ENCODE data around the gene SHROOM2. TPM values are rescaled to one million over a fixed set of nuclear protein-coding genes. Genes with fewer than 3 reads are reported as not detected.

SHROOM2 gene
- total RNA-seq, 2 donors from 2014 or later, result 3.9 to 7.8 TPM

DNA sequence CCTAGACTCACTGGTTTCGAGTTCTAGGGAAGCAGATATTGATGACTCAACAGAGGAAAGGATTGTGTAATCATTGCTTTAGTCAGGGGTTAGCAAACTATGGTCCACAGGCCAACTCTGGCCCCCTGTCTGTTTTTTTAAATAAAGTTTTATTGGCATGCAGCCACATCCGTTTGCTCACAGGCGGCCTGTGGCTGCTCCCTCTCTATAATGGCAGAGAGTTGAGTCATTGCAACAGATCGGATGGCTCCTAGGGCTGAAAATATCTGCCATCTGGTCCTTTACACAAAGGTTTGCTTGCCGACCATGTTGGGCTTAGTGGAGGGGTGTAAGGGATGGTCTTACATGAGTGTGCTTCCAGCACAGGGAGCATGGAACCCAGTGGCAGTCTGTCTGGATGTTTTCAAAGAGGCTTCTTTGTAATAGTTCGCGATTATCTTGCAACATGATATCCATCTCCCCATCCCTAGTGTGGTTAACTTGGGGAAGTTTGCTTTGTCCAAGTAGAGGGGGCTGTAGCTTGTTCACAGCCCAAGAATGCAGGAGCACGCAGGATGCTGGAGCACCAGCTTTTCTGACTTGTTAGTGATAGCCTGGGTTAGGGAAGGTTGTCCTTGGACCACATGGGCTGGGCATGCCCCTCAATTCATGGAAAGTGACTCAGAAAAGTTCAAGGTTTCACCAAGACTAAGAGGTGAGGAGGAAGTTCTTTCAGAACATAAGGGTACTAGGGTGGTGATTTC, 121.6 kb downstream of the SHROOM2 start:
- Histone ChIP-seq H3K36me3 (no peaks in the 10 kb centered on the region), H3K27me3 (no peaks in the 10 kb centered on the region), H3K4me1 (no peaks in the 10 kb centered on the region), H3K27ac (no peak overlapping the region), H3K4me3 (no peak overlapping the region), H3K9me3 (no peaks in the 10 kb centered on the region), H3K9ac (ENCODE audit: low read depth in 2 of 2, low read length in 2 of 2) (no peak overlapping the region)
- TF ChIP-seq, protein P1, sequence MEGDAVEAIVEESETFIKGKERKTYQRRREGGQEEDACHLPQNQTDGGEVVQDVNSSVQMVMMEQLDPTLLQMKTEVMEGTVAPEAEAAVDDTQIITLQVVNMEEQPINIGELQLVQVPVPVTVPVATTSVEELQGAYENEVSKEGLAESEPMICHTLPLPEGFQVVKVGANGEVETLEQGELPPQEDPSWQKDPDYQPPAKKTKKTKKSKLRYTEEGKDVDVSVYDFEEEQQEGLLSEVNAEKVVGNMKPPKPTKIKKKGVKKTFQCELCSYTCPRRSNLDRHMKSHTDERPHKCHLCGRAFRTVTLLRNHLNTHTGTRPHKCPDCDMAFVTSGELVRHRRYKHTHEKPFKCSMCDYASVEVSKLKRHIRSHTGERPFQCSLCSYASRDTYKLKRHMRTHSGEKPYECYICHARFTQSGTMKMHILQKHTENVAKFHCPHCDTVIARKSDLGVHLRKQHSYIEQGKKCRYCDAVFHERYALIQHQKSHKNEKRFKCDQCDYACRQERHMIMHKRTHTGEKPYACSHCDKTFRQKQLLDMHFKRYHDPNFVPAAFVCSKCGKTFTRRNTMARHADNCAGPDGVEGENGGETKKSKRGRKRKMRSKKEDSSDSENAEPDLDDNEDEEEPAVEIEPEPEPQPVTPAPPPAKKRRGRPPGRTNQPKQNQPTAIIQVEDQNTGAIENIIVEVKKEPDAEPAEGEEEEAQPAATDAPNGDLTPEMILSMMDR (IDR thresholded peaks at IDR 0.05), result no peak
- DNase-seq, result no peak
- intact Hi-C loops (cut with DNase I), result no loop called here

- no peaks in the 10 kb centered on the region for H3K4me1 ChIP-seq
- H3K9ac ChIP-seq (ENCODE audit: low read depth in 2 of 2, low read length in 2 of 2), result no peak overlapping the region
- H3K27ac ChIP-seq, result no peak overlapping the region
- H3K9me3 ChIP-seq, result no peaks in the 10 kb centered on the region
- intact Hi-C loops (cut with DNase I), result no loop called here
- H3K36me3 ChIP-seq, result no peaks in the 10 kb centered on the region
- H3K4me3 ChIP-seq, result no peak overlapping the region
- no peak for DNase-seq
- TF ChIP-seq, protein P1 (IDR thresholded peaks at IDR 0.05), result no peak
- H3K27me3 ChIP-seq, result no peaks in the 10 kb centered on the region
These were observed 123.0 kb downstream of the SHROOM2 start for GRCh38 chrX:9909254-9909653.

- no peaks in the 10 kb centered on the region for H3K27me3 ChIP-seq
- H3K4me1 ChIP-seq, result no peaks in the 10 kb centered on the region
- TF ChIP-seq, protein P1 (IDR thresholded peaks at IDR 0.05), result no peak
- intact Hi-C loops (cut with DNase I), result no loop called here
- no peak overlapping the region for H3K27ac ChIP-seq
- no peak overlapping the region for H3K4me3 ChIP-seq
- H3K9ac ChIP-seq (ENCODE audit: low read depth in 2 of 2, low read length in 2 of 2), result no peak overlapping the region
- no peak for DNase-seq
- no peaks in the 10 kb centered on the region for H3K9me3 ChIP-seq
- H3K36me3 ChIP-seq, result no peaks in the 10 kb centered on the region
These were observed 125.3 kb downstream of the SHROOM2 start for GRCh38 chrX:9911487-9911886.

GRCh38 chrX:9912351-9913145, 126.3 kb downstream of the SHROOM2 start:
- Histone ChIP-seq H3K9ac (ENCODE audit: low read depth in 2 of 2, low read length in 2 of 2) (no peak overlapping the region), H3K4me1 (no peaks in the 10 kb centered on the region), H3K4me3 (no peak overlapping the region), H3K9me3 (no peaks in the 10 kb centered on the region), H3K27ac (no peak overlapping the region), H3K36me3 (no peaks in the 10 kb centered on the region), H3K27me3 (no peaks in the 10 kb centered on the region)
- TF ChIP-seq, protein P1 (IDR thresholded peaks at IDR 0.05), result no peak
- intact Hi-C loops (cut with DNase I), result no loop called here
- DNase-seq, result no peak

GRCh38 chrX:9913146-9913433, 126.9 kb downstream of the SHROOM2 start:
- Histone ChIP-seq H3K4me1 (no peaks in the 10 kb centered on the region), H3K27me3 (no peaks in the 10 kb centered on the region), H3K27ac (no peak overlapping the region), H3K9me3 (no peaks in the 10 kb centered on the region), H3K9ac (ENCODE audit: low read depth in 2 of 2, low read length in 2 of 2) (no peak overlapping the region), H3K36me3 (no peaks in the 10 kb centered on the region), H3K4me3 (no peak overlapping the region)
- TF ChIP-seq, protein P1 (IDR thresholded peaks at IDR 0.05), result no peak
- intact Hi-C loops (cut with DNase I), result no loop called here
- no peak for DNase-seq

All from colonic mucosa (tissue), 4 donors.